G401 (cell line): ENCODE data around the gene C19orf47. TPM values are rescaled to one million over a fixed set of nuclear protein-coding genes. Genes with fewer than 3 reads are reported as not detected.
"Not testable (repeated sequence)": the region's sequence is repeated elsewhere in the genome, so short reads cannot be mapped to it uniquely, and the experiment has no call there.

Source experiments
- DNase-seq: peaks from one replicate; pipeline ENCODE4 v3.0.0-alpha.2; 2015; ENCODE audit warnings: low spot score
- in situ Hi-C: cut with HindIII; loops from 2 replicates; pipeline ENCODE4 v1.10.0; 2016; ENCODE audit warnings: low sequenced_read_pairs, mixed read lengths
- total RNA-seq: library from RNA; depleted of rRNA; stranded (reverse); fragments of >200 nt; shearing (Covaris generic); gene quantifications from 2 replicates; pipeline ENCODE4 v1.2.3, GENCODE V29; 2014

C19orf47 gene
- total RNA-seq, 1 experiment from 2014 or later = 22.5 TPM

- in situ Hi-C loops = no loop called here
- no peak for DNase-seq
Observed at GRCh38 chr19:40356681-40357595, 8.7 kb upstream of the C19orf47 start.

- no peak for DNase-seq
- in situ Hi-C loops = no loop called here
Observed at GRCh38 chr19:40355975-40356680, 7.9 kb upstream of the C19orf47 start.

DNA sequence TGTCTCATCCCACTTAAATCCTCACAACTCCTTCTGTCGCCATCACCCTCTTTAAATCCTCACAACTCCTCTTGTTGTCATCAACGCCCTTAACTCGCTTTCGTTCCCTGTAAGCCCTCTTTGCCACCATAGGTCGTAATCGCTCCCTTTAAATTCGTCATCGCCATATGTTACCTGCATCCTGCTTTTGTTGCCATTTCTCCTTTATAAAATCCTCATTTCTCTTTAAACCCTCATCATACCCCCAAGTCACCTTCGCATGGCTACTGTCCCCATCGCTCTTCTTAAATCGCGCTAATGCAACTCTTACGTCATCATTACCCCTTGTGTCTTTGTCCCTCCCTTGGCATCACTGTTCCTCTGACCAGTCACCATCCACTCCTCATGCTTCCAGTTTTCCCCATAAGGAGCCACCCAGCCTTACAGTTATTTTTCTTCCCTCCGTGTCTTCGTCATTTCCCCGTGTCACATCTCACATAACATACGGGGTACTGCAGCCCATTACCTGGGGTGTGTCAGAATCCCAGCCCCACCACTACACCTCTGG lies 837 bp upstream of the C19orf47 start:
- in situ Hi-C loops = no loop called here
- DNase-seq = peak; percentile 82

DNA sequence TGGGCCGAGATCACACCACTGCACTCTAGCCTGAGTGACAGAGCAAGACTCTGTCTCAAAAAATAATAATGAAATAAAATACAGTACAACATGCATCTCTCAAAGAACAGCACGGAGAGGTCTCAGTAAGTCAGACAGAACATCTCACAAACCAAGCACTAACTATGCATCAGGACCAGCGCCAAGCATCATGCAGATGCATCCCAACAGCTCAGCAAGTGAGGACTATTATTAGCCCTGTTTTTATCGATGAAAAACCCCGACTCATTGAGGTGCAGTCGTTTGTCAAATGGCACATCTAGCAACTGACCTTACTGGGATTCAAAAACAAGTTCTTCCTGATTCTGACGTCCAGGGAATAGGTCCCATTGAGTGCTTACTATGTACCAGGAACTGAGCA lies 3.8 kb downstream of the C19orf47 start:
- no peak for DNase-seq
- in situ Hi-C loops = no loop called here

GRCh38 chr19:40342644-40343311 lies 5.4 kb downstream of the C19orf47 start:
- DNase-seq = no peak
- in situ Hi-C loops = no loop called here

DNA sequence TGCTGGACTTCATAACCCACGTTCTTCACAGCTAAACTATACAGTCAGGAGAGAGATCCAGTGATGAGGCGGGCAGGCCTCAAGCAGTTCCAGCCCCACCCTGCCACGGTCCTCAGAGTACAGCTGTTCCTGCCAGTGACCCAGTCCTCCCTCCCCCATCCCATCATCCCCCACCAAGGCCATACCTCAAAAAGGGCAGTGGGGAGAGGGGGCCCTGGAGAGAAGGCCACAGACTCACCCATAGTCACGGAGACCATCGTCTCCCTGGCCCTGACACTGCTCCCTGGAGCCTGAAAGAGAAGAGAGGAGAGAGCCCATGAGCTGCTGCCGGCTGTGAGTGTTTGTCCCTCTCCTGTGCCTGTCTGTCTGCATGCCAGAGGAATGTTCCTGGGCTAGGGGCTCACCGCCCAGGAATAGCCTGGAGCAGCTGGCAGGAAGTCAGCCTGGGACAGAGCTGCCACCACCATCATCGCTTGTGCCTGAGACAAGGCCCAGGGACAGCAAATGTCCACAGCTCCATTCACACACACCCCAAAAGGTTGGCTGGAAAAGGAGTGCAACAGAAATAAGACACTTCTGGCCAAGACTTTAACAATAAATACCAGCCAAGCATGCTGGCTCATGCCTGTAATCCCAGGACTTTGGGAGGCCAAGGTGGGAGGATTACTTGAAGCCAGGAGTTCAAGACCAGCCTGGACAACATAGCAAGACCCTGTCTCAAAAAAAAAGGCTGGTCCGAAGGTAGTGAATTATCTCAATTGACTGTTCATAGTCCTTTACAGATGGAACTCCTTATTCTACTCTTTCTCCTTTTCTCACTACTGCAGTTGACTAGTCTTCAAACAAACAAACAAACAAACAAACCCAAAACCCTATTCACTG lies 6.4 kb downstream of the C19orf47 start:
- in situ Hi-C loops = no loop called here
- no peak for DNase-seq

DNA sequence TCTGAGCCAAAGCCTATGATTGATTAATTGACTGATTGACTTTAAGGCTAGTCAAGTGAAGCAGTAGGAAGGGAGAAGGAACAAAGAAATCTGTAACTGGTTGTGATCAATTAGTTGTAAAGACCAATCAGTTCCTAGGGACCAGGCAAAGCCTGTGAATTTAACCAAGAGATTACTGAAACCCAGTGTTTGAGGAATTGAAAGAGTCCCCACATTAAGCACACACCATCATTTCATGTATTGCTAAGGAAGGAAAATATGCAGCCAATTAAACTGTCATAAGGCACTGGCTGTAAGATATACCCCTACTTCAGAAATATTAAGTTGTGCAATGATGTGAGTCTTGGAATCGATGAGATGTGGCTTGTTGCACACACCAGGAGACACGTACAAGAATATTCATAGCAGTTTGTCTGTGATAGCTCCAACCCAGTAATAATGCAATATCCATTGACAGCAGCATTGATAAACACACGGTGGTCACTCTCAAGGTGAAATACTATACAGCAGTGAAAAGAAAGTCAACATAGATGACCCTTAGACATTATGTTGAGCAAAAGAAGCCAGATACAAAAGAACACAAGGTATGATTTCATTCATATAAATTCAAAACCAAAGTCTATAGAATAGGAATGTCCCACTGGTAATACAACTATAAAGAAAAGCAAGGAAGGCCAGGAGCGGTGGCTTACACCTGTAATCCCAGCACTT lies 9.0 kb downstream of the C19orf47 start:
- in situ Hi-C loops = no loop called here
- DNase-seq = no peak

GRCh38 chr19:40337594-40337993 lies 10.6 kb downstream of the C19orf47 start:
- in situ Hi-C loops = no loop called here
- DNase-seq = no peak

GRCh38 chr19:40337107-40337506 lies 11.1 kb downstream of the C19orf47 start:
- in situ Hi-C loops = no loop called here
- DNase-seq = no peak

- in situ Hi-C loops = no loop called here
- DNase-seq = no peak
Observed at GRCh38 chr19:40336601-40336900, 11.6 kb downstream of the C19orf47 start.

GRCh38 chr19:40335855-40336600 lies 12.2 kb downstream of the C19orf47 start:
- in situ Hi-C loops = no loop called here
- no peak for DNase-seq

- in situ Hi-C loops = no loop called here
- DNase-seq = no peak
Observed at GRCh38 chr19:40335101-40335500, 13.1 kb downstream of the C19orf47 start.

GRCh38 chr19:40333083-40333482 lies 15.1 kb downstream of the C19orf47 start:
- DNase-seq, in situ Hi-C loops: not testable (repeated sequence)

DNA sequence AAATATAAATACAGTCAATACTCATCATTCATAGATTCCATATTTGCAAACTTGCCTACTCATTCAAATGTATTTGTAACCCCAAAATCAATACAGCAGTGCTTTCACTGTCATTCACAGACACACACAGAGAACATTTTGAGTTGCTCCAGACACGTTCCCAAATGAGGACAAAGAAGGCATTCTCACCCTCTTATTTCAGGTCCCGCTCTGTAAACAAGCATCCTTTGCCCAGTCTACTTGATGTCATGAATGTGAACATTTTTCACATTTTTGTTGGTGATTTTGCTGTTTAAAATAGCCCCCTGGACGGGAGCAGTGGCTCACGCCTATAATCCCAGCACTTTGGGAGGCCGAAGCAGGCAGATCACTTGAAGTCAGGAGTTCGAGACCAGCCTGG lies 15.5 kb downstream of the C19orf47 start:
- no peak for DNase-seq
- in situ Hi-C loops = no loop called here

- no peak for DNase-seq
- in situ Hi-C loops = no loop called here
Observed at GRCh38 chr19:40331052-40331451, 17.1 kb downstream of the C19orf47 start.

GRCh38 chr19:40326201-40326600 lies 22.0 kb downstream of the C19orf47 start:
- in situ Hi-C loops = no loop called here
- DNase-seq = no peak

GRCh38 chr19:40323705-40324104 lies 24.5 kb downstream of the C19orf47 start:
- in situ Hi-C loops = no loop called here

More at GRCh38 chr19:40323705-40324104, 24.5 kb downstream of the C19orf47 start:
- DNase-seq = no peak
